ENCODE results near the gene SPON1.

Gene SPON1

GRCh38 chr11:14190992-14191778 lies 228.7 kb downstream of the SPON1 start:
- in situ Hi-C loops (cut with HindIII; ENCODE audit: low pct_ligation_motif_present, low pct_unique_long_range_greater_than_20kb, low sequenced_read_pairs): no loop called here

DNA sequence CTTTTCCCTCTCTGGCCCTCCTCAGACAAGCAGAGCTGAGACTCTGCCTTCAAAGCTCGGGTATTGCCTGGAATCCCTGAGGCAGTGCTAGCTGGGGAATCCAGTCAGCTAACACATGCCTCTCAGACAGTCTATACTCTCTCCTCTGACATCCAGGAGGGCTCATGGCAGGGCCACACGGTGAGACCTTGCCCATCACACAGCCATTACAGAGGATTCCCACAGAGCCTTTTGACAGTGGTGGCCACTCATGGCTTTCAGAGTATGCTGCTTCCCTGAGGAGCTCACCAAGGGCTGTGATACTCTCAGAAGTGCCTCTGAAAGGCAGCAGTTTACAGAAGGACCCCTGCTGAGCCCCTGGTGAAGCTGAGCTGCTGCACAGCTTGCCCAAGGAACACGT lies 231.1 kb downstream of the SPON1 start:
- in situ Hi-C loops (cut with HindIII; ENCODE audit: low pct_ligation_motif_present, low pct_unique_long_range_greater_than_20kb, low sequenced_read_pairs): no loop called here
- DNase-seq: no peak

More at GRCh38 chr11:14190992-14191778, 228.7 kb downstream of the SPON1 start:
- no peak for DNase-seq

DNA sequence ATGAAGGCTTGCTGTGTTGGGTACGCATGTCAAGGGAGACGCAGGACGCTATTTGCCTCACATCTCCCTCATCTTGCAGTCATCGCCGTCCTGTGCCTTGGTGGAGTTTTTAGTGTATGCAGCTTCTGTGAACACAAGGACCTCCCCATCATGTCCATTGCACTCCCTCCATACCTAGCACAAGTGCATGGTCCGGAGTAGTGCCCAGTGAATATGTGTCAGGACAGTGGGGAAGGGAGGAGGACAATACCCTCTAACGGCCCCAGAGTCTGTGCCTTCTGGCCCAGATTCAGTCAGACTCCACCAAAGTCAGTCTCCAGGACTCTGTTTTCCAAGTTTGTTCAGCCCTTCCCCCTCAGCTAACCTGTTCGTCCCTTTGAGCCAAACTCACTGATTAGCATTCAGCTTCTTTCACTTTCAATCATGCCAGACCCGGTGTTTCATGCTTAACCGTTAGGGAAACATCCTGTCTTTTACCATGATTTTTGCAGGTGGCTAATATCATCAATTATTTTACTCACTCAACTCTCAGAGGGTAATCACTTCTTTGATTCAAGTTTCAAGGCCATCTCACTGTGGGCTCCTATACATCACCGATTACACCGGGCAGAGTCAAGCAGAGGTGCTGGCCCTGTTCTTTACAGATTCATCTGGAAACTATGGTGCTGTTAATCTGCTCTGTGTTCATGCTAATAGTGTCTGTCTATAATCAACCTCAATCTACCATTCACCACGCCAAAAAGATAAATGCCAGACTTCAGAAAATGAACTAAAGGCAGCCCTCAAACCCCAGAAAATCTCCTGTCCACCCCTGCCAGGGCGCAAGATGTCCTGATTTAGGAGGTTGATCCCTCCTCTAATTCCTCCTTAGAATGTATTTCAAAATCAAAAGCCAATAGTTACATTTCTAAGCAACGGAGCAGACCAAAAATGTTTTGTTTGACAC lies 240.0 kb downstream of the SPON1 start:
- in situ Hi-C loops (cut with HindIII; ENCODE audit: low pct_ligation_motif_present, low pct_unique_long_range_greater_than_20kb, low sequenced_read_pairs): no loop called here
- no peak for DNase-seq

GRCh38 chr11:14203321-14203720 lies 240.8 kb downstream of the SPON1 start:
- no peak for DNase-seq
- in situ Hi-C loops (cut with HindIII; ENCODE audit: low pct_ligation_motif_present, low pct_unique_long_range_greater_than_20kb, low sequenced_read_pairs): no loop called here

- in situ Hi-C loops (cut with HindIII; ENCODE audit: low pct_ligation_motif_present, low pct_unique_long_range_greater_than_20kb, low sequenced_read_pairs): no loop called here
- no peak for DNase-seq
Measured at GRCh38 chr11:14212986-14213385, 250.5 kb downstream of the SPON1 start.

DNA sequence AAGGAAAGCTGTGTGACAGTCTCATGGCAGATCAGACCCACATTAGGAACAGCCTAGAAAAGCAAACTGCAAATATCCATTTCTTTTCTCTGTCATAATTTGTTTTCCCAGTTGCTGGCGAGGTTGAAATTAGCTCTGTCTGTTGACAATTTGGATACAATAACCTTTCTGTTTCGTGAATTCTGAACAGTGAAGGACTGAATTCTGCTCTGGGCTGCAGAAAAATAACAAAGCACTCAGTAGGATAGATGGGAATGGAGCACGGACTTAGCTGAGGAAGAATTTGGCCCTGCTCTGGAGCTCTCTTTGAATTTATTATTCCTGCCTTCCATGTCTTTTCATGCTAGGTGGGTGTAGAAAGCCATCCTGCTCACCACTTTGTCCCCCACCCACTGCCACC lies 256.2 kb downstream of the SPON1 start:
- in situ Hi-C loops (cut with HindIII; ENCODE audit: low pct_ligation_motif_present, low pct_unique_long_range_greater_than_20kb, low sequenced_read_pairs): no loop called here
- no peak for DNase-seq

DNA sequence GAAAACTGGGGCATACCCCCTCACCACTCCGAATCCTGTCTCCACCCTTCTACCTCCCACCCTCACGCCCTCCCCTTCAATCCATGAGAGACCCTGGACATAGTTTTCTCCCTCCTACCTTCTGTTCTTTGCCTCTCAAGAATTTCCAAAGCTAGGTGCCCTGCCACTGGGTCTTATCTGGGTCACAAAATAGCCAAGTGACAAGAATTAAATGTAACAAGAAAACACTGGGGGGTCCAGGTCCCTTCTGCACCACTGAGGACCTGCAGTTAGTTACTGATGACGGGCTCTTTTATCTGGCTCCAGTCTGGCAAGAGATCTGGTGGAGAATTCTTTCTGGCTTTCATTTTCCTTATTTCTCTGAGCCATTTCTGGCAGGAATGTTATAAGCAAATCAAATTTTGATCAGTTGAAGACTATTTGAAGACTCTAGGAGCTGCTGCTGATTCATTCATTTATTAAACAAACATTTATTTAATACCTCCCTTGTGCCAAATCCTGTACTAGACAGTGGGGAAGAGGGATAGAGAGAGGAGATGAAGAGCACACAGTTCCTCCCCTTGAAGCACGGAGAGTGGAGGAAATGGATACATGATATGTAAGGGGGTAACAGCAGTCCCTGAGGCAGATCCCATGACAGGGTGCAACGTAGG lies 261.2 kb downstream of the SPON1 start:
- DNase-seq: no peak
- in situ Hi-C loops (cut with HindIII; ENCODE audit: low pct_ligation_motif_present, low pct_unique_long_range_greater_than_20kb, low sequenced_read_pairs): no loop called here

DNA sequence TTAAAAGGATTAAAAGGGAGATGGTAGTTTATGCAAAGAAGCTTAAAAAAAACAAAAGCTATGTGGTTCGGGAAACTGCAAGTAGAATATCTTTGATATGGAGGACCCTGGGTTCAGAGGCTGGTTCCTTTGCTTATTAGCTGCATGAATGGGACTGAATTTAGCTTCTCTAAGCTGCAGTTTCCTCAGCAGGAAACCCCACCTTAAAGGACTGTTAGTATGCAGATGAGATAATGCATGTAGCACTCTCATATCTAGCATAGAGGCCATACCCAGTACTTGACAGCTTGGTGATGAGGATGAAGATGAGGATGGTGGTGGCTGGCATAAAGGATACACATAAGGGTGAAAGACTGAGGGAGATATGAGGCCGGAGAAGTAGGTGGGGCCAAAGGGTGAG lies 261.9 kb downstream of the SPON1 start:
- no peak for DNase-seq
- in situ Hi-C loops (cut with HindIII; ENCODE audit: low pct_ligation_motif_present, low pct_unique_long_range_greater_than_20kb, low sequenced_read_pairs): no loop called here

GRCh38 chr11:14225666-14226065 lies 263.1 kb downstream of the SPON1 start:
- DNase-seq: no peak
- in situ Hi-C loops (cut with HindIII; ENCODE audit: low pct_ligation_motif_present, low pct_unique_long_range_greater_than_20kb, low sequenced_read_pairs): no loop called here

GRCh38 chr11:14228356-14228755 lies 265.8 kb downstream of the SPON1 start:
- in situ Hi-C loops (cut with HindIII; ENCODE audit: low pct_ligation_motif_present, low pct_unique_long_range_greater_than_20kb, low sequenced_read_pairs): no loop called here
- no peak for DNase-seq

GRCh38 chr11:14229472-14229871 lies 266.9 kb downstream of the SPON1 start:
- no peak for DNase-seq
- in situ Hi-C loops (cut with HindIII; ENCODE audit: low pct_ligation_motif_present, low pct_unique_long_range_greater_than_20kb, low sequenced_read_pairs): no loop called here

DNA sequence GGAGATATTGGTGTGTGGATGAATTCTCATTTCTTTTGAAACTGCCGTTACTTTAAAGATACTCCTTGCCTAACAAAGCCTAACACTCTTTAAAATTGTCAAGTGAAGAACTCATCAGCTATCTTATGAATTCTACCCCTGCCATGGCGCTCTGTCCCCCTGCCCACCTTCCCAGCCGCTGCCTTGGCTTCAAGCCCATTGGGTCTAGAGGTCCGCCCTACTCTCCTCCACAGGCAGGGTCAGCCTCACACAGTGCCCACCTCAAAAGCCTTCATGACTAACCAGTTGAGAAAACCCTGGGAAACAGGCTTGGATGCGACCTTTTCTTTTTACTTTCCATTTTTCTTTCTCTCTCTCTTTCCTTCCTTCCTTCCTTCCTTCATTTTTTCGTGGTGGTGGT lies 267.9 kb downstream of the SPON1 start:
- in situ Hi-C loops (cut with HindIII; ENCODE audit: low pct_ligation_motif_present, low pct_unique_long_range_greater_than_20kb, low sequenced_read_pairs): no loop called here
- no peak for DNase-seq

GRCh38 chr11:14232652-14233051 lies 270.1 kb downstream of the SPON1 start:
- in situ Hi-C loops (cut with HindIII; ENCODE audit: low pct_ligation_motif_present, low pct_unique_long_range_greater_than_20kb, low sequenced_read_pairs): no loop called here
- peak; percentile 1 for DNase-seq

- DNase-seq: no peak
- in situ Hi-C loops (cut with HindIII; ENCODE audit: low pct_ligation_motif_present, low pct_unique_long_range_greater_than_20kb, low sequenced_read_pairs): no loop called here
Measured at GRCh38 chr11:14234446-14234845, 271.9 kb downstream of the SPON1 start.

- no peak for DNase-seq
- in situ Hi-C loops (cut with HindIII; ENCODE audit: low pct_ligation_motif_present, low pct_unique_long_range_greater_than_20kb, low sequenced_read_pairs): no loop called here
Measured at GRCh38 chr11:14235701-14236100, 273.2 kb downstream of the SPON1 start.

GRCh38 chr11:14237444-14237961 lies 275.0 kb downstream of the SPON1 start:
- DNase-seq: no peak
- in situ Hi-C loops (cut with HindIII; ENCODE audit: low pct_ligation_motif_present, low pct_unique_long_range_greater_than_20kb, low sequenced_read_pairs): no loop called here

GRCh38 chr11:14240221-14240620 lies 277.7 kb downstream of the SPON1 start:
- no peak for DNase-seq
- in situ Hi-C loops (cut with HindIII; ENCODE audit: low pct_ligation_motif_present, low pct_unique_long_range_greater_than_20kb, low sequenced_read_pairs): no loop called here

- in situ Hi-C loops (cut with HindIII; ENCODE audit: low pct_ligation_motif_present, low pct_unique_long_range_greater_than_20kb, low sequenced_read_pairs): no loop called here
Measured at GRCh38 chr11:14240951-14241350, 278.4 kb downstream of the SPON1 start.

GRCh38 chr11:14242187-14242586 lies 279.7 kb downstream of the SPON1 start:
- no peak for DNase-seq
- in situ Hi-C loops (cut with HindIII; ENCODE audit: low pct_ligation_motif_present, low pct_unique_long_range_greater_than_20kb, low sequenced_read_pairs): no loop called here

More at GRCh38 chr11:14240951-14241350, 278.4 kb downstream of the SPON1 start:
- no peak for DNase-seq
